ENCODE data around the gene SLC35B4. TPM values are rescaled to one million over a fixed set of nuclear protein-coding genes. Genes with fewer than 3 reads are reported as not detected.

Gene SLC35B4, protein sequence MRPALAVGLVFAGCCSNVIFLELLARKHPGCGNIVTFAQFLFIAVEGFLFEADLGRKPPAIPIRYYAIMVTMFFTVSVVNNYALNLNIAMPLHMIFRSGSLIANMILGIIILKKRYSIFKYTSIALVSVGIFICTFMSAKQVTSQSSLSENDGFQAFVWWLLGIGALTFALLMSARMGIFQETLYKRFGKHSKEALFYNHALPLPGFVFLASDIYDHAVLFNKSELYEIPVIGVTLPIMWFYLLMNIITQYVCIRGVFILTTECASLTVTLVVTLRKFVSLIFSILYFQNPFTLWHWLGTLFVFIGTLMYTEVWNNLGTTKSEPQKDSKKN
- polyA plus RNA-seq (ENCODE audit: low read depth in 6 of 6) = 10 to 100 TPM; 10.9 to 21.2 (median 14.9) TPM

- H3K9me3 Mint-ChIP-seq = no peaks in the 10 kb centered on the region
- ATAC-seq (ENCODE audit: low read depth in 2 of 2) (peak; percentile 95), DNase-seq (peak; percentile 93)
- peaks cover 11 to 23% (median 13%) of the 10 kb centered on the region in 3 donors for H3K4me1 Mint-ChIP-seq
- H3K27me3 Mint-ChIP-seq = peaks cover 0 to 11% (median 9%) of the 10 kb centered on the region in 3 donors
- H3K36me3 Mint-ChIP-seq = no peaks in the 10 kb centered on the region
- peak within 1 kb of the TSS; percentile 23 to 95 (median 88) for H3K27ac Mint-ChIP-seq
- peak within 1 kb of the TSS; percentile 89 to 98 (median 96) for H3K4me3 Mint-ChIP-seq
Measured at GRCh38 chr7:134316539-134317344, at the start of gene SLC35B4. Gene SLC35B4 (minus strand): TSS chr7:134316930. CDS start chr7:134316751, 179 bp downstream.

GRCh38 chr7:134366481-134366880, 49.8 kb upstream of the SLC35B4 start:
- no peak for DNase-seq
- Mint-ChIP-seq H3K27me3 (peaks cover 16 to 62% (median 52%) of the 10 kb centered on the region in 3 donors), H3K4me1 (no peaks in the 10 kb centered on the region), H3K36me3 (no peaks in the 10 kb centered on the region), H3K9me3 (peaks cover 0 to 4% (median 0%) of the 10 kb centered on the region in 7 donors), H3K4me3 (no peak overlapping the region), H3K27ac (no peak overlapping the region)
- no peak for ATAC-seq (ENCODE audit: low read depth in 2 of 2)

- H3K4me1 Mint-ChIP-seq = no peaks in the 10 kb centered on the region
- DNase-seq = no peak
- no peak for ATAC-seq (ENCODE audit: low read depth in 2 of 2)
- peaks cover 0 to 2% (median 0%) of the 10 kb centered on the region in 7 donors for H3K9me3 Mint-ChIP-seq
- H3K4me3 Mint-ChIP-seq = no peak overlapping the region
- H3K36me3 Mint-ChIP-seq = no peaks in the 10 kb centered on the region
- peaks cover 15 to 60% (median 49%) of the 10 kb centered on the region in 3 donors for H3K27me3 Mint-ChIP-seq
- H3K27ac Mint-ChIP-seq = no peak overlapping the region
Measured at GRCh38 chr7:134365341-134366054, 48.8 kb upstream of the SLC35B4 start.

GRCh38 chr7:134364619-134365037, 47.9 kb upstream of the SLC35B4 start:
- Mint-ChIP-seq H3K36me3 (no peaks in the 10 kb centered on the region), H3K4me3 (no peak overlapping the region), H3K27me3 (peaks cover 9 to 52% (median 42%) of the 10 kb centered on the region in 3 donors), H3K4me1 (no peaks in the 10 kb centered on the region), H3K9me3 (peaks cover 0 to 2% (median 0%) of the 10 kb centered on the region in 7 donors), H3K27ac (no peak overlapping the region)
- no peak for ATAC-seq (ENCODE audit: low read depth in 2 of 2)
- no peak for DNase-seq

DNA sequence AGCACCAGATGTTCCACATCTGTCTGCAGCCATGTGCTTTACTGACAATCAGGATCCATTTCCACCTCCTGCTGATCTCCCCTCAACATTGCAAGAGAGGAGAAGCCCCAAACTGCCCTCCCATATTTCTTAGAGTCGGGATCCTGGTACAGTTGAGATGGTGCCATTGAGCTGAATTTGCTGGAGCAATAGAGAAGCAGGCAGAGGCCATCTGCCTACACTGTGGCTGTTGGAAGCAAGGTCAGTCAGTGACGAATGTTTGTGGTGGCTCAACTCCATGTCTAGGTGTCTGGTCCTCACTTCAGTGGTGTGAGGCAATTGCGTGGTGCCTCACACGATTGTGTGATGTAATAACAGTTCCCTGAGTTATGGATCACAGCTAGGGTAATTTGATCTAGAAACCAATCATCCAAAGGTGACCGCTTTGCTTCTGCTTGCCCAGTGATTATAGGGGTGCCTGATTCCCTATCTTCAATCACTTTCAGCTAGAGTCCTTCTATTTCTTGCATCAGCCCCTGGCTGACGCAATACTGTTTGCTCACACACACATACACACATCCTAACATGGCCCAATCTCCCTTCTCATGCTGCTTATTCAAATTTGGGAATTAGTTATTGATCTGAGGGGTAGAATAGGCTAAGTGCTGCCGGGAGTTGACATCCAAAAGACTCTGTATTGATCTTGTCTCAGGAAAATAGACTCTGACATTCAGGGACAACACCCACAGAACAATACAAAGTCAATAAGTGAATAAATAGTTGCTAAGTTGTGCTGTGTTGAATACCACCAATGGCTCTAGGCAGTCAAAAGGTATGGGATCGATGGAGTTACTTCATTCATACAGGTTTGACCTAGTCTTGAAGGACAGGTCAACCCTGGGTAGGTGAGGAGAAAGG, 46.1 kb upstream of the SLC35B4 start:
- Mint-ChIP-seq H3K4me3 (no peak overlapping the region), H3K4me1 (peaks cover 0 to 4% (median 0%) of the 10 kb centered on the region in 3 donors), H3K27me3 (peaks cover 11 to 42% (median 32%) of the 10 kb centered on the region in 3 donors), H3K27ac (peak overlapping the region in 1 of 6 donors; percentile 34), H3K36me3 (no peaks in the 10 kb centered on the region), H3K9me3 (peaks cover 0 to 2% (median 0%) of the 10 kb centered on the region in 7 donors)
- DNase-seq (no peak), ATAC-seq (ENCODE audit: low read depth in 2 of 2) (no peak)

GRCh38 chr7:134359787-134360432, 43.2 kb upstream of the SLC35B4 start:
- no peak overlapping the region for H3K27ac Mint-ChIP-seq
- no peaks in the 10 kb centered on the region for H3K36me3 Mint-ChIP-seq
- no peak for ATAC-seq (ENCODE audit: low read depth in 2 of 2)
- DNase-seq = no peak
- H3K4me3 Mint-ChIP-seq = no peak overlapping the region
- H3K4me1 Mint-ChIP-seq = peaks cover 0 to 6% (median 0%) of the 10 kb centered on the region in 3 donors
- peaks cover 0 to 2% (median 0%) of the 10 kb centered on the region in 7 donors for H3K9me3 Mint-ChIP-seq
- H3K27me3 Mint-ChIP-seq = peaks cover 6 to 40% (median 25%) of the 10 kb centered on the region in 3 donors

GRCh38 chr7:134357486-134357885, 40.8 kb upstream of the SLC35B4 start:
- Mint-ChIP-seq H3K27ac (no peak overlapping the region), H3K27me3 (peaks cover 6 to 28% (median 20%) of the 10 kb centered on the region in 3 donors), H3K36me3 (no peaks in the 10 kb centered on the region), H3K4me1 (peaks cover 0 to 6% (median 0%) of the 10 kb centered on the region in 3 donors), H3K9me3 (no peaks in the 10 kb centered on the region), H3K4me3 (no peak overlapping the region)
- ATAC-seq (ENCODE audit: low read depth in 2 of 2) = no peak
- DNase-seq = no peak

- peaks cover 0 to 6% (median 0%) of the 10 kb centered on the region in 3 donors for H3K4me1 Mint-ChIP-seq
- no peaks in the 10 kb centered on the region for H3K36me3 Mint-ChIP-seq
- ATAC-seq (ENCODE audit: low read depth in 2 of 2) (no peak), DNase-seq (no peak)
- peaks cover 6 to 18% (median 17%) of the 10 kb centered on the region in 3 donors for H3K27me3 Mint-ChIP-seq
- no peak overlapping the region for H3K27ac Mint-ChIP-seq
- no peak overlapping the region for H3K4me3 Mint-ChIP-seq
- no peaks in the 10 kb centered on the region for H3K9me3 Mint-ChIP-seq
Measured at GRCh38 chr7:134356421-134356936, 39.7 kb upstream of the SLC35B4 start.

- Mint-ChIP-seq H3K27me3 (peaks cover 12 to 22% (median 16%) of the 10 kb centered on the region in 3 donors), H3K4me1 (peaks cover 0 to 6% (median 0%) of the 10 kb centered on the region in 3 donors), H3K4me3 (no peak overlapping the region), H3K27ac (peak overlapping the region in 1 of 6 donors; percentile 50), H3K9me3 (no peaks in the 10 kb centered on the region), H3K36me3 (no peaks in the 10 kb centered on the region)
- DNase-seq = no peak
- no peak for ATAC-seq (ENCODE audit: low read depth in 2 of 2)
Measured at GRCh38 chr7:134355927-134356326, 39.2 kb upstream of the SLC35B4 start.

- peaks cover 13 to 24% (median 16%) of the 10 kb centered on the region in 3 donors for H3K27me3 Mint-ChIP-seq
- peaks cover 0 to 6% (median 0%) of the 10 kb centered on the region in 3 donors for H3K4me1 Mint-ChIP-seq
- H3K4me3 Mint-ChIP-seq = peak overlapping the region in 1 of 8 donors; percentile 16
- DNase-seq (no peak), ATAC-seq (ENCODE audit: low read depth in 2 of 2) (no peak)
- no peak overlapping the region for H3K27ac Mint-ChIP-seq
- H3K9me3 Mint-ChIP-seq = no peaks in the 10 kb centered on the region
- H3K36me3 Mint-ChIP-seq = no peaks in the 10 kb centered on the region
Measured at GRCh38 chr7:134355004-134355525, 38.3 kb upstream of the SLC35B4 start.

GRCh38 chr7:134353411-134353810, 36.7 kb upstream of the SLC35B4 start:
- Mint-ChIP-seq H3K4me1 (peaks cover 0 to 6% (median 0%) of the 10 kb centered on the region in 3 donors), H3K27ac (peak overlapping the region in 1 of 6 donors; percentile 33), H3K9me3 (peaks cover 0 to 4% (median 0%) of the 10 kb centered on the region in 7 donors), H3K36me3 (no peaks in the 10 kb centered on the region), H3K27me3 (peaks cover 19 to 34% (median 27%) of the 10 kb centered on the region in 3 donors), H3K4me3 (no peak overlapping the region)
- no peak for ATAC-seq (ENCODE audit: low read depth in 2 of 2)
- no peak for DNase-seq

All from naive B cell (primary cell).